Pons (tissue), 1 donor: ENCODE data around the gene MACROD2.

Experiments used
- DNase-seq: peaks from one replicate; pipeline ENCODE4 v3.0.0-alpha.2; 2016; ENCODE audit warnings: low spot score

The MACROD2 gene

DNA sequence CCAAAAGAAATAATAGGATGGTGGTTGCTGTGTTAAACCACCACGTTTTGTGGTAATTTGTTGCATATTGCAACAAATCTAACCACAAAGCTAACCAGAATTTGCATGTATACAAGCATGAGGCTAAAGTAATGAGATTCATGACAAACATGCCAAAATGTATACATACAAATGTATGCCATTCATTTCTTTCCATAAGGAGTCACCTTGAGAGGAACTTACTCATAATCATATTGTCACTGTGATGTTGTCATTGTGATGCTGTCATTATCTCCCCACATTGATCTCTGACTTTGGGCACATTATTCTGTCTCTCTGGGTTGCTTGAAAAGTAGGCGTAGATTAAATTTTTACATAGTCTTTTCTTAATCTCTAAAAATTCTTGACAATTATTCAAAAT, 1228.9 kb downstream of the MACROD2 start:
- DNase-seq: no peak

DNA sequence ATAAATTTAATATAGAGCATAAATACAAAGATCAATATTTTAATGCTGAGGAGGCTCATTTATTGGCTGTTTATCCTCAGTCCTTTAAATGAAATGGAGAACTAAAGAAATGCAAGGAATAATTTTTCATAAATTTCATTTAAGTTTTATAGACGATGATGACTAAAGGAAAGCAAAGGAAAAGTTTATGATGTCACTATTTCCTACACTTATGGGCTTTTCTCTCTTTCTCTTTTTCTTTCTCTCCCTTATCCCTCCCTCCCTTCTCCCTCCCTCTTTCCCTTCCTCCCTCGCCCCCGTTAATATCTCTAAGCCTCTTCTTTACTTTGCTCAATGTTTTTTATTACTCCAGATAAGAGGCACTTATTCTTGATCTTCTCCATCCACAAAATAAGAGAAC, 1231.8 kb downstream of the MACROD2 start:
- DNase-seq: no peak

GRCh38 chr20:15232243-15232642, 1236.9 kb downstream of the MACROD2 start:
- no peak for DNase-seq

DNA sequence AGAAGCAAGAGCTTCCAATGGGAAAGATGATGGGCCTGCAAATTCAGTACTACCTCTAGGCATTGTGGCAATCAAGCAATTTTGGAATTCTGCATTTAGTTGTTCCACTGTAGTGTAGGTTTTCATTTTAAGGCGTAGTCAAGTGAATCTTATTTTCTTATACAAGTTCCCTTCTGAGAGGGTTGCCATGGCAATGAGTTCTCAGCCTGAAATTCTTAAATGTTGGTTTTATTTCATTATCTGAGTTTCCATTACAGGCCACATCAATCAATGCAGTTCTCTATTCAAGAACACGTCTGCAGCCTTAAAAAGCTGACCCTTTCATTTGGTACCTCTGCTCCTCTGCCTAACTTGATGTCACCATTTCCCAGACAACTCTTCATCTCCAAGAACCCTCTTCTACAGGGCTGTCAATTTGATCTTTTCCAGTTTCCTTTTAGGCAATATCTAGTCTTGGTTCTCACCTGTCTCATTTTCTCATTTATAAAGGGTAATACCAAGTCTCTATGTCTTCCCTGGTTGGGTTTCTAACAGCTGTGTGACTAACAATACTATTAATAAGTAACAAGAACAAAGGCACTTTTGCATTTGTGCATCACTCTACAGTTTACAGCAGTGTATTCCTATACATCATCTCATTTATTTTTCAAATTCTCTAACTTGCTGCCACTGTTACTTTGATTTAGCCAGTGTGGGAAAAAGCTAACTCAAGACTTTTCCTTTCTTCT, 1240.3 kb downstream of the MACROD2 start:
- DNase-seq: no peak

DNA sequence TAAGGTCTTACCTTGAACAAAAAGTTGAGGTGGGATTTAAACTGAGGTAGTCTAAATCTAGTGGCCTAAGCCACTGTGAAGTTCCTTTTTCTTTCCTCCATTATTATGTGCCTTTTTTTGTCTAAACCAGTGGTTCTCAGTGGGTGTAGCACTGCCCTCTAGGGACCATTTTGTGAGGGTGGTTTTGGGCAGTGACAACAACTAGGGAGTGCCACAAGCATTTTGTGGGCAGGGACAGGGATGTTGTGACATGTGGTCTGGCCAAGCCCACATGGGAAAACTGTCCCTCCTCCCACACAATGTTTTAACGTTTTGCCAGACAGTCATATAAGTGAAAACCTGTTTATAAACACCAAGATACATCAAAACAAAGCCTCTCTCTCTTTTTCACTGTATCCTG, 1241.5 kb downstream of the MACROD2 start:
- DNase-seq: no peak

DNA sequence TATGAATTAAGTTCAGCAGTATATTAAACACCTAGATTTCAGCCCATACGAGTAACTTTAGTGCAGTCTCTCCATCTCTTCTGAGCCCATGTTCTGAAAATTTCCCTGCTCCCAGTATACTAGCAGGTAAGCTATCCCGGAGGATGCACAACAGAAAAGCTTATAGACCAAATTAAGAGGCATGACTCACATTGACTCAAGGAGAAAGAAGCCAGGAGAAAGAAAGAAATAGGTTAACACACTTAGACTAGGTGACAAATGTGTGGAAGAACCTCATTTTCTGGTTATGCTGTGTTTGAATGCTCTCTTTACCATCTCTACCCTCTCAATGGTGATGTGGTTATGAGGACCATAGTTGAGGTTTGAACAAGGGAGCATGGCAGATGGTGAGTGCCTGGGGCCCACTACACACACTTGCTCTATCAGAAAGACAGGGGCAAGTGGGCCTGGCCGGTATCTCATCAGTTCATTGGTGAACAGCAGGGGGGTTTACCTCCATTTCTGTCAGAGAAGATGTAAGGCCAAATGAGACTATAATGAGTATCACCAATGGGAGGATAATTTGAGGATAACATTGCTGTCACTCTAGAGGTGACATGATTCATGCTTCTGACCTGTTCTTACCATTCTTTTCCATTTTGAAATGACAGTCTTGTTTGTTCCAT, 1244.4 kb downstream of the MACROD2 start:
- DNase-seq: no peak

GRCh38 chr20:15240801-15241200, 1245.5 kb downstream of the MACROD2 start:
- no peak for DNase-seq

DNA sequence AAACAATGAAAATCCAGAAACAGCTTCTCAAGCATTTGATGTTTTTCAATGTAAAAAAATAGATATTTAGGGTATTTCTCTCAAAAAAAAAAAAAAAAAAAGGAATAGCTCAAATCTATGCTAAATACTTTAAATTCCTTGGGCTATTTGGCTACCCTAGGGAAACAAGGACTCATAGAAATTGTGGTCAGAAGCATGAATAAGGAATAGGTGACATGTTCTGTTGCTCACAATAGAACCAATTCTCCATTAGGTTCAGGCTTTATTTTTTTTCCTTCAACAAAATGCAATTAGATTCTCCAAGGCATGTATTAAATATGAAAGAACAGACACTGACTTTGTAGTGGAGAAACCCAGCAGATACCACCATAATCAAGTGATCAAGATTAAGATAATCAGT, 1246.4 kb downstream of the MACROD2 start:
- no peak for DNase-seq

GRCh38 chr20:15242773-15243172, 1247.5 kb downstream of the MACROD2 start:
- DNase-seq: no peak

GRCh38 chr20:15245896-15246295, 1250.6 kb downstream of the MACROD2 start:
- no peak for DNase-seq

DNA sequence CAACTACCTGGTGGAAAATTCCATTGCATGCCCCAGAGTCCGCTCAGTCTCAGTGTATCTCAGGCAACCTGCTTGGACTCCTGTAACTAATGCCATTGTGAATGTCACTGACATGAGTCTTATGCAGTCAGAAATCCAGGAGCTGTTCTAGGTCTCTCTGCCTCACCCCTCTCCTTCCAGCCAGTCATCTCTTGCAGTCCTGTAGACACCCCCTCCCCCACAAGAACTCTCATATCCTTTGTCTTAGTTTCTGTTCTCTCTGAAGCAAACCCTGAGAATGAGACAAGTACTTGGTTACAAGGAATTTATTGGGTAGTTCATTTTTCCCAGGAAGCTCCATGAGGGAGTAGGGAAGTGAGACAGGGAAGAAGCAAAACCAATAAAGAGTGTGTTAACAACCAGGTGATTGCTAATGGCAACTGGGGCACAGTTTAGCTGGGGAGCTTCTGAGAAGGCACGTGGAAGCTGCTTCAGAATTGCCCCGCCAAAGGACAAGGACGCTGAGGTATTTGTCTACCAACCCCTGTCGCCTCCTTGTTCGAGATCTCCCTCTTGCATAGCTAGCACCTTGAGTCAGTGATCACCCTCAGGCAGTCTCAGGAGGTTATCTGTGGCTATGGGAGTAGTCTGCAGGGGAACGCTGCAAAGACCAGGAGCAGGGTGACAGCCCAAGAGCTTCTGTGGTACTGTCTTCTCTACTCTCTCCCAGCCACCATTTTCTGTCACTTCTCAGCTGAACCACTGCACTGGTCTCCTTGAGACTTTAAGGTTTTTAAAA, 1253.5 kb downstream of the MACROD2 start:
- no peak for DNase-seq

- DNase-seq: peak; percentile 8
Measured at GRCh38 chr20:15251171-15251570, 1255.9 kb downstream of the MACROD2 start.

DNA sequence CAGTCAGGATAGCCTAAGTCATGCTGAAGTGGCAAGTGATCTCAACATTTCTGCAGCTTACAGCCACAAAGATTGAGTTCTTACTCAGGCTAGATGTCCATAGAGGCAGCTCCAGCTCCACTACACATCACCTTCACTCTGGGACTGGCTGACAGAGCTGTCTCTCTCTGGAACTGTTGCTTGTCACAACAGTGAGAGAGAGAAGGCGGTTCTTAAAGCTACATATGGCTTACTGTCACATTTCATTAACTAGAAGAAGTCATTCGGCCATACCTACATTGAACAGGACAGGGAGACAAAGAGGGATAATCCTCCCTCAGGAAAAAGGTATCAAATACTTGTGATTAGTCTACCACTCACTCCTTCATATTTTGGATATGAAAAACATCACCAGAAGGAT, 1257.0 kb downstream of the MACROD2 start:
- DNase-seq: no peak

DNA sequence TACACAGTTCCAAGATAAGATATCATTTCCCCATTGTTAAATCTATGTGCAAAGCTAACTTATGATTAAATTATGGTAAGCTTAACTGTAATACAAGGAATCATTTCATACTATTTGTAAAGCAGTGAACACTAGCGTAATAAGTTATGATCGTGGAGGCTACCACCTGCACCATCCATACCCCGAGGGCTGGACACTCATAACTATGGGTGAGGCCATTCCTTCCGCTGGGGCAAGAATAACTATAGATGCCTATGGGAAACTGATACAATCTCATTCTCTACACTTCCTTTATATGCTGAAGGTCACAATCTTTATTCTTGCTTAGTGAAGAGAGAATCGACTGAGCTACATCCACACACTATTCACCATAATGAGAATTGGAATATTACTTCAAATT, 1258.1 kb downstream of the MACROD2 start:
- no peak for DNase-seq

GRCh38 chr20:15256676-15257568, 1261.6 kb downstream of the MACROD2 start:
- DNase-seq: no peak

DNA sequence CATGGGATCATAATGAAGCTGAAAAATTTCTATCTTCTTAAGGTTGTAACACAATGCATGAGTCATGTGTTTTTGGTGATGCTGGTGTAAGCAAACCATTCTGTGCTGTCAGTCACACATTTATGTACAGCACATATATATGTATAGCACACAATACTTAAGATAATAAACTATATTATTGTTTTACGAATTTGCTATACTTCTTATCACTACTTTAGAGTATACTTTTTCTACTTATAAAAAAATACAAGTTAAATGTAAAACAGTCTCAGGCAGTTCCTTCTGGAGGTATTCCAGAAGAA, 1262.2 kb downstream of the MACROD2 start:
- DNase-seq: no peak

DNA sequence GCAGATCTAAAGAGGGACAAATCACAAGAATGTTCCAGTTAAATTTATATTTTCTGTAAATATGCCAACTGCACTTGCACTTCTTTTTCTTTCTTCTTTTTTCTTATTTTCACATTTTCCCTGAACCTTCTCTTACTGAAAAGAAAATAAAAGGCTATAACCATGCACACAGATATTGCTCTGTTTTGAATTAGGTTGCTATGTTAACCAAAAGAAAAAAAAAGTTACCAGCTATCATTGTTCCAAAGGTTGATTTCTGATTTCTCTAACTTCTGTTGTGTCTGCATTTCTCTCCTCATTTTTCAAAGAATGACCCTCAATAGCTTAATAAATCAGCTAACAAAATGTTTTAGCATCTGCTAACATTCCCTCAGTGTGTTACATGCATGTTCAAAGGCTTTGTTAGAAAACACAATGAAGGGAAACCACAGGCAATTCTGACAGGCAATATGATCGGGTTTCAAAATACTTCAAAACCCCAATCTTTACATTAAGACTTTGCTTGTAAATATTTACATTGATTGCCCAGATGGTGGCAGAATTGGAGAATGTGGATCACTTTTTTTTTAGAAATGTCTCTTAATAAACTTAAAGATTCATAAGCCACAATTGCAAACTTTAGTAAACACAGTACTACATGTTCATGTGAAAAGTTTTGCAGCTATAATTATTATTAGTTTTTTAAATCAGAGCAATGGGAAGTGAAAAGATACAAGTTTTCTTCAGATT, 1270.4 kb downstream of the MACROD2 start:
- no peak for DNase-seq

DNA sequence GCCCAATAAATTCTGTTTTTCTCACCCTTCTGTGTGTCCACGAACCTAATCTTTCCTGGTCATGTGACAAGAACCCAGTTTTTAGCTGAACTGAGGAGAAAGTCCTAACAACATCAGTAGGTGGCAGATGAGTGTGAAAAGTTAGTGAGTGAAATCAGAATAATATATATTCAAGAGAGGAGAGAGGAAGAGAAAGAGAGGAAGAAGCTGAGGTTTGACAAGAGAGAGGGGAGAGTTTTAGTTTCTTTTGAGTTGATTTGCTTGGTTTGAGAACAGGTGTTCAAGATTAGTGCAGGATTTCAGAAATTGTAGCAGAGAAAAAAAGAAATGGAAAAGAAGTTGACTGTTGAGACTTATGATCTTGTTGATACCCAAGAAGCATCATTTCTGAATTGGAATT, 1272.6 kb downstream of the MACROD2 start:
- DNase-seq: no peak

GRCh38 chr20:15278041-15278440, 1282.7 kb downstream of the MACROD2 start:
- DNase-seq: no peak

DNA sequence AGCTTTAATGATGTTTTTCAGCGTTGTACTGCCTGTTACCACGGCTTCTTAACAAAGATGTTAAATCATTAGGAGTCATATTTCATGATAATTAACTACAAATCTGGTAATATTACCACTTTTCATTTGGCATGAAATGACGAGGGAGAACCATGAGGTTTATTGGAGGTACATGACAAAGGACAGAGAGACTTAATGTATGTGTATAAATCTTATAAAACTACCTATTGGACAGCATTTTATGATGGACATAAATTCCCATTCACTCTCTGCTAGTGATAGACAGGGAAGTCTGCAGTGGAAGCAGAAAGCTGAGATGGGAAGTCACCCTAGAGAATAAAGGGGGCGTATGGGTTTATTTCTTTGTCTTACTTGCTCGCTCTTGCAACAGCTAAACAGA, 1292.0 kb downstream of the MACROD2 start:
- DNase-seq: no peak

GRCh38 chr20:15288106-15288505, 1292.8 kb downstream of the MACROD2 start:
- peak; percentile 12 for DNase-seq

GRCh38 chr20:15289337-15289736, 1294.0 kb downstream of the MACROD2 start:
- no peak for DNase-seq
